ENCODE results near the gene ACSBG1. TPM values are rescaled to one million over a fixed set of nuclear protein-coding genes. Genes with fewer than 3 reads are reported as not detected.
"Not testable (repeated sequence)": the region's sequence is repeated elsewhere in the genome, so short reads cannot be mapped to it uniquely, and the experiment has no call there.

Gene ACSBG1
- polyA plus RNA-seq, 1 donor (not counting 4 experiments of a cell fraction or from before 2014, with no cell fraction given): 0.01 TPM

DNA sequence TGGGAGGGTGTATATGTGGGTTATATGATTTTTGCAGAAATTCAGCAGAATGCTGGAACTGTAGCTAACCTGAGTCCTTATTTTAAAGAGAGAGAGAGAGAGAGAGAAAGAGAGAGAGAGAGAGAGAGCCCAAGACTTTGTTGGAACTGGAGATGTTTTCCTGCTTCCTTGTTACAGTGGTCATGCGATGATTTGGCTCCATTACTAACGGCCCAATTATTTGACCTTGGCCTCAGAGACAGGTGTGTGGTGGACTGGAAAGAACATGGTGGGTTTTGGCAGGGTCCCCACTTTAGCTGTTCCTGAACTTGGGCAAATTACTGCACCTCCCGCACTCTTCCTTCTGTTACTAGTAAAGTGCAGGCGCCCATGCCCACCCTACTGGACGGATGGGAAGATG lies 14.8 kb upstream of the ACSBG1 start:
- Histone ChIP-seq H3K4me1 (ENCODE audit: control insufficient read depth, extremely low read depth, insufficient read depth, low read length) (no peaks in the 10 kb centered on the region), H3K27ac (ENCODE audit: control insufficient read depth, insufficient read depth, low read length) (no peak overlapping the region), H3K9me1 (ENCODE audit: control insufficient read depth, extremely low read depth, insufficient read depth, low read length) (no peaks in the 10 kb centered on the region), H3K79me2 (ENCODE audit: control insufficient read depth, insufficient read depth, low read length) (no peaks in the 10 kb centered on the region), H3K36me3 (ENCODE audit: control insufficient read depth in 2 of 2, extremely low read depth in 1 of 2, insufficient read depth in 2 of 2, low read length in 2 of 2) (no peaks in the 10 kb centered on the region), H3K9ac (ENCODE audit: control insufficient read depth, extremely low read depth, insufficient read depth, low read length) (no peak overlapping the region), H3K27me3 (ENCODE audit: control insufficient read depth, extremely low read depth, insufficient read depth, low read length) (no peaks in the 10 kb centered on the region), H3K9me3 (ENCODE audit: control insufficient read depth, low read depth, low read length) (no peaks in the 10 kb centered on the region), H3K4me3 (ENCODE audit: control insufficient read depth in 2 of 3, extremely low read depth in 1 of 3, insufficient read depth in 2 of 3, low read depth in 1 of 3, low read length in 3 of 3) (no peak overlapping the region), H3K4me2 (ENCODE audit: control insufficient read depth, extremely low read depth, insufficient read depth, low read depth, low read length) (no peak overlapping the region), H4K20me1 (ENCODE audit: control insufficient read depth, extremely low read depth, insufficient read depth, low read length) (no peaks in the 10 kb centered on the region), H2AFZ (ENCODE audit: control insufficient read depth, low read length) (no peak overlapping the region)
- TF ChIP-seq EZH2 (IDR thresholded peaks at IDR 0.05; ENCODE audit: low read length): no peak
- TF ChIP-seq, protein P1, sequence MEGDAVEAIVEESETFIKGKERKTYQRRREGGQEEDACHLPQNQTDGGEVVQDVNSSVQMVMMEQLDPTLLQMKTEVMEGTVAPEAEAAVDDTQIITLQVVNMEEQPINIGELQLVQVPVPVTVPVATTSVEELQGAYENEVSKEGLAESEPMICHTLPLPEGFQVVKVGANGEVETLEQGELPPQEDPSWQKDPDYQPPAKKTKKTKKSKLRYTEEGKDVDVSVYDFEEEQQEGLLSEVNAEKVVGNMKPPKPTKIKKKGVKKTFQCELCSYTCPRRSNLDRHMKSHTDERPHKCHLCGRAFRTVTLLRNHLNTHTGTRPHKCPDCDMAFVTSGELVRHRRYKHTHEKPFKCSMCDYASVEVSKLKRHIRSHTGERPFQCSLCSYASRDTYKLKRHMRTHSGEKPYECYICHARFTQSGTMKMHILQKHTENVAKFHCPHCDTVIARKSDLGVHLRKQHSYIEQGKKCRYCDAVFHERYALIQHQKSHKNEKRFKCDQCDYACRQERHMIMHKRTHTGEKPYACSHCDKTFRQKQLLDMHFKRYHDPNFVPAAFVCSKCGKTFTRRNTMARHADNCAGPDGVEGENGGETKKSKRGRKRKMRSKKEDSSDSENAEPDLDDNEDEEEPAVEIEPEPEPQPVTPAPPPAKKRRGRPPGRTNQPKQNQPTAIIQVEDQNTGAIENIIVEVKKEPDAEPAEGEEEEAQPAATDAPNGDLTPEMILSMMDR (optimal IDR thresholded peaks at IDR 0.05 in 1 of 3, IDR thresholded peaks at IDR 0.05 in 1 of 3, conservative IDR thresholded peaks at IDR 0.05 in 1 of 3; ENCODE audit: extremely low read depth in 1 of 3, insufficient read depth in 2 of 3, low read length in 3 of 3): no peak
- DNase-seq (ENCODE audit: low read depth, low spot score) (no peak), FAIRE-seq (no peak)
- dilution Hi-C loops (cut with MboI; ENCODE audit: extremely low pct_ligation_motif_present, low sequenced_read_pairs): no loop called here

DNA sequence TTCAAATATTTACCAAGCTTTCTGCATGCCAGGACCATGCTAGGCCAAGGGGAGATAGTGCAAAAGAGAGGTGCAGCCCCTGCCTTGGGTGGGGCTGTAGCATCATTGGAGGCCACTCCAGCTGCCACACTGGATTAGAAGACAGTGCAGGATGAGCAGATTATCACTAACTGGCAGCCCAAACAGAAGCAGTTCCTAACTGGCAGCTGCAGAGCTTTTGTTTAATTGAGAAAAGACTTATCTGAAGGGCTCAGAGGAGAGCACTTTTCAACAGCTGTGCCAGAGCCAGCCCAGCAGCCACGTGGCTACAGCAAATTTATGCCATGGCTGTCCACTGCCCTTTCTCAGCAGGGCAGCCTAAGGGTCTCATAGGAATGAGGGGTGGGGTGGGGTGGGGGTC lies 13.5 kb upstream of the ACSBG1 start:
- Histone ChIP-seq H3K9me1 (ENCODE audit: control insufficient read depth, extremely low read depth, insufficient read depth, low read length) (no peaks in the 10 kb centered on the region), H3K27me3 (ENCODE audit: control insufficient read depth, extremely low read depth, insufficient read depth, low read length) (no peaks in the 10 kb centered on the region), H2AFZ (ENCODE audit: control insufficient read depth, low read length) (no peak overlapping the region), H3K9me3 (ENCODE audit: control insufficient read depth, low read depth, low read length) (no peaks in the 10 kb centered on the region), H3K9ac (ENCODE audit: control insufficient read depth, extremely low read depth, insufficient read depth, low read length) (no peak overlapping the region), H3K36me3 (ENCODE audit: control insufficient read depth in 2 of 2, extremely low read depth in 1 of 2, insufficient read depth in 2 of 2, low read length in 2 of 2) (no peaks in the 10 kb centered on the region), H3K4me1 (ENCODE audit: control insufficient read depth, extremely low read depth, insufficient read depth, low read length) (no peaks in the 10 kb centered on the region), H3K27ac (ENCODE audit: control insufficient read depth, insufficient read depth, low read length) (no peak overlapping the region), H3K4me3 (ENCODE audit: control insufficient read depth in 2 of 3, extremely low read depth in 1 of 3, insufficient read depth in 2 of 3, low read depth in 1 of 3, low read length in 3 of 3) (no peak overlapping the region), H3K79me2 (ENCODE audit: control insufficient read depth, insufficient read depth, low read length) (no peaks in the 10 kb centered on the region), H3K4me2 (ENCODE audit: control insufficient read depth, extremely low read depth, insufficient read depth, low read depth, low read length) (no peak overlapping the region), H4K20me1 (ENCODE audit: control insufficient read depth, extremely low read depth, insufficient read depth, low read length) (no peaks in the 10 kb centered on the region)
- dilution Hi-C loops (cut with MboI; ENCODE audit: extremely low pct_ligation_motif_present, low sequenced_read_pairs): no loop called here
- FAIRE-seq (no peak), DNase-seq (ENCODE audit: low read depth, low spot score) (no peak)
- TF ChIP-seq, protein P1 (optimal IDR thresholded peaks at IDR 0.05 in 1 of 3, IDR thresholded peaks at IDR 0.05 in 1 of 3, conservative IDR thresholded peaks at IDR 0.05 in 1 of 3; ENCODE audit: extremely low read depth in 1 of 3, insufficient read depth in 2 of 3, low read length in 3 of 3): no peak
- no peak for TF ChIP-seq EZH2 (IDR thresholded peaks at IDR 0.05; ENCODE audit: low read length)

DNA sequence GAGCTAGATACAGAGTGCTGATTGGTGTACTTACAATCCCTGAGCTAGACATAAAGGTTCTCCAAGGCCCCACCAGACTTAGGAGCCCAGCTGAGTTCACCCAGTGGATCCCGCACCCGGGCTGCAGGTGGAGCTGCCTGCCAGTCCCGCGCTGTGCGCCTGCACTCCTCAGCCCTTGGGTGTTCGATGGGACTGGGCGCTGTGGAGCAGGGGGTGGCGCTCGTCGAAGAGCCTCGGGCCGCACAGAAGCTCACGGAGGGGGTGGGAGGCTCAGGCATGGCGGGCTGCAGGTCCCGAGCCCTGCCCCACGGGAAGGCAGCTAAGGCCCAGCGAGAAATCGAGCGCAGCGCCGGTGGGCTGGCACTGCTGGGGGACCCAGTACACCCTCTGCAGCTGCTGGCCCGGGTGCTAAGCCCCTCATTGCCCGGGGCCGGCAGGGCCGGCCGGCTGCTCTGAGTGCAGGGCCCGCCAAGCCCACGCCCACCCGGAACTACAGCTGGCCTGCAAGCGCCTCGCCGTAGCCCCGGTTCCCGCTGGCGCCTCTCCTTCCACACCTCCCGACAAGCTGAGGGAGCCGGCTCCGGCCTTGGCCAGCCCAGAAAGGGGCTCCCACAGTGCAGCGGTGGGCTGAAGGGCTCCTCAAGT lies 11.7 kb upstream of the ACSBG1 start:
- H3K36me3 ChIP-seq (ENCODE audit: control insufficient read depth in 2 of 2, extremely low read depth in 1 of 2, insufficient read depth in 2 of 2, low read length in 2 of 2); H3K4me2 ChIP-seq (ENCODE audit: control insufficient read depth, extremely low read depth, insufficient read depth, low read depth, low read length); H4K20me1 ChIP-seq (ENCODE audit: control insufficient read depth, extremely low read depth, insufficient read depth, low read length); H3K9me1 ChIP-seq (ENCODE audit: control insufficient read depth, extremely low read depth, insufficient read depth, low read length); H3K9ac ChIP-seq (ENCODE audit: control insufficient read depth, extremely low read depth, insufficient read depth, low read length); H3K27ac ChIP-seq (ENCODE audit: control insufficient read depth, insufficient read depth, low read length); DNase-seq (ENCODE audit: low read depth, low spot score); H2AFZ ChIP-seq (ENCODE audit: control insufficient read depth, low read length); H3K9me3 ChIP-seq (ENCODE audit: control insufficient read depth, low read depth, low read length); FAIRE-seq; H3K4me1 ChIP-seq (ENCODE audit: control insufficient read depth, extremely low read depth, insufficient read depth, low read length); H3K79me2 ChIP-seq (ENCODE audit: control insufficient read depth, insufficient read depth, low read length); H3K4me3 ChIP-seq (ENCODE audit: control insufficient read depth in 2 of 3, extremely low read depth in 1 of 3, insufficient read depth in 2 of 3, low read depth in 1 of 3, low read length in 3 of 3); H3K27me3 ChIP-seq (ENCODE audit: control insufficient read depth, extremely low read depth, insufficient read depth, low read length); dilution Hi-C loops (cut with MboI; ENCODE audit: extremely low pct_ligation_motif_present, low sequenced_read_pairs): not testable (repeated sequence)

DNA sequence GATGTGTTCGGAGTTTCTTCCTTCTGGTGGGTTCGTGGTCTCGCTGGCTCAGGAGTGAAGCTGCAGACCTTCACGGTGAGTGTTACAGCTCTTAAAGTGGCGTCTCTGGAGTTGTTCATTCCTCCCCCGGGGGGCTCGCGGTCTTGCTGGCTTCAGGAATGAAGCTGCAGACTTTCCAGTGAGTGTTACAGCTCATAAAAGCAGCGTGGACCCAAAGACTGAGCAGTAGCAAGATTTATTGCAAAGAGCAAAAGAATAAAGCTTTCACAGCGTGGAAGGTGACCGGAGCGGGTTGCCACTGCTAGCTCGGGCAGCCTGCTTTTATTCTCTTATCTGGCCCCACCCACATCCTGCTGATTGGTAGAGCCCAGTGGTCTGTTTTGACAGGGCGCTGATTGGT lies 11.0 kb upstream of the ACSBG1 start:
- dilution Hi-C loops (cut with MboI; ENCODE audit: extremely low pct_ligation_motif_present, low sequenced_read_pairs); H4K20me1 ChIP-seq (ENCODE audit: control insufficient read depth, extremely low read depth, insufficient read depth, low read length); H3K79me2 ChIP-seq (ENCODE audit: control insufficient read depth, insufficient read depth, low read length); H3K4me3 ChIP-seq (ENCODE audit: control insufficient read depth in 2 of 3, extremely low read depth in 1 of 3, insufficient read depth in 2 of 3, low read depth in 1 of 3, low read length in 3 of 3); H3K9me1 ChIP-seq (ENCODE audit: control insufficient read depth, extremely low read depth, insufficient read depth, low read length); FAIRE-seq; DNase-seq (ENCODE audit: low read depth, low spot score); H3K36me3 ChIP-seq (ENCODE audit: control insufficient read depth in 2 of 2, extremely low read depth in 1 of 2, insufficient read depth in 2 of 2, low read length in 2 of 2); H3K4me2 ChIP-seq (ENCODE audit: control insufficient read depth, extremely low read depth, insufficient read depth, low read depth, low read length); H3K4me1 ChIP-seq (ENCODE audit: control insufficient read depth, extremely low read depth, insufficient read depth, low read length); H3K27ac ChIP-seq (ENCODE audit: control insufficient read depth, insufficient read depth, low read length); H3K27me3 ChIP-seq (ENCODE audit: control insufficient read depth, extremely low read depth, insufficient read depth, low read length); H2AFZ ChIP-seq (ENCODE audit: control insufficient read depth, low read length); H3K9ac ChIP-seq (ENCODE audit: control insufficient read depth, extremely low read depth, insufficient read depth, low read length); H3K9me3 ChIP-seq (ENCODE audit: control insufficient read depth, low read depth, low read length): not testable (repeated sequence)

Measured in keratinocyte (primary cell).